Dermis microvascular lymphatic vessel endothelial cell (primary cell): ENCODE results near the gene RANBP17. TPM values are rescaled to one million over a fixed set of nuclear protein-coding genes. Genes with fewer than 3 reads are reported as not detected.
"Not testable (repeated sequence)": the region's sequence is repeated elsewhere in the genome, so short reads cannot be mapped to it uniquely, and the experiment has no call there.

ENCODE experiments used
- DNase-seq, 2 donors: peaks; one replicate each; pipeline versions ENCODE4 v3.0.0 to v3.0.0-alpha.2; 2010; ENCODE audit warnings: low read depth in 2 of 2
- total RNA-seq: library from RNA; depleted of rRNA; stranded (reverse); fragments of >200 nt; gene quantifications from 2 replicates; pipeline ENCODE4 v1.2.1, GENCODE V29; 2014

Gene RANBP17
- total RNA-seq, 1 donor from 2014 or later: 4.5 TPM

DNA sequence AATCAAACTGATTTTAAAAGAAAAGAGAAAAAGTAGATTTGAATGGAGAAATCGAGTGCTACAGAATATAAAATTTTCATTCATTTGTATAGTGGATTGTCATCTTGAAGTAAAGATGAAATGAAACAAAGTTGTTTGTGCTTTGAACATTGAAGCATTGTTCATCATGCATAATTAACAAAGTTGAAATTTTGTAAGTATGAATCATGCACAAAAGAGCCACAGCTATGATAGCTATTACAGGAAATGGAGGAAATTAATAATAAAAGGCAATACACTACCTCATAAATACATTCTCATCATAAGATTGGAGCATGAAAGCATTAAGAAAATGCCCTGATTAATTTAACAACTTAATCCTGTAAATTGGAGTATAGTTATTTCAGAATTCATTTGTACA lies 293.8 kb downstream of the RANBP17 start:
- peak in 1 of 2 donors; percentile 35 for DNase-seq

DNA sequence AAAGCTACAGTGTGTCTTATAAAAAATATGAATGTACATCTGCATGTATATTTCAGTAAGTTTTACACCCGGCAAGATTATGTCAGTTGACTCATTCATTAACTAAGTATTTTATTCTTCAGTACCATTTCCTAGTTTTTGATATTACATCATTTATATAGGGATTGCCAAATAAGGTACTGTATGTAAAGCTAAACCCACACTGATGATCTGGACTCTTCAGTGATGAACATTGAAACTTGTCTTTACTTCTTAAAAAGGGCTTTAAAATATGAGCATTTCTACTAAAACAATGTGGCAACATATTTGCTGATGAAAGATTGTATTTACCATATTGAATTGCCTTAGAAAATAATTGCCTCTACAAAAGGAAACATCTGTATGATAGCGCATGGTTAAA lies 295.5 kb downstream of the RANBP17 start:
- DNase-seq: no peak

DNA sequence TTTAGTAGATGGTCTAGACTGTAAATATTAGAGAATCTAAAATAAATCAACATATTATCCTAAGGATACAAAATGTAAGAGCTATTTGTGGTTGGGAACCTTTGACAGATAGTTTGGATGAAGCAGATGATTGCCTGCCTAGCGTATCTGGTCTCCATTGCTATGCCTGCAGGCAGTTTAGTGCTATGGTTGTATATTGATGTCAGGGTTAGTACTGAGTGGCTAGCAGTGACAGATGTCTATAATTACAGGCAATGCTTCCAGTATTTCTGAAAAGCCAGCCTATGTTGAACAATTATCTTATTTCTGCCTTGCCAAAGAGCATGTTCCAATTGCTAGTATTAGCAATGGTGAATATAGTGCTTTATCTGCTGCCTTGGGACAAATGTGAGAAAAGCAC lies 296.0 kb downstream of the RANBP17 start:
- DNase-seq: no peak

DNA sequence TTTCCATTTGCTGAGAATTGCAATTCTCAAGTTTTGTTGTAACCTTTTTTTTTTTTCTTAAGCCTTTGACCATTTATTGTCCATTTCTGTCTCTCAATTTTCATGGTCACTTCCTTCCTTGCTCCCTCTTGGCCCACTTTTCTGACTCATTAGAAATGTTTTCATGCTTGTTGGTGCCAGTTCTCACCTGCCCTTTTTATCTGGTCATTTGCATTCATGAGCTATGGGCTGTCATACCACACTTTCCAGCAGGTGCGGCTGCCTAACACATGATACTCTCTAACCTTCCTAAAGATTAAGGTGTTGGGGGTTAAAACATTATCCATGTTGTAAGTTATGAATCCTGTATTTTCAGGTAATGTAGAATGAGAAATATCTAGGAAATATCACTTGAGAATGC lies 296.8 kb downstream of the RANBP17 start:
- no peak for DNase-seq

DNA sequence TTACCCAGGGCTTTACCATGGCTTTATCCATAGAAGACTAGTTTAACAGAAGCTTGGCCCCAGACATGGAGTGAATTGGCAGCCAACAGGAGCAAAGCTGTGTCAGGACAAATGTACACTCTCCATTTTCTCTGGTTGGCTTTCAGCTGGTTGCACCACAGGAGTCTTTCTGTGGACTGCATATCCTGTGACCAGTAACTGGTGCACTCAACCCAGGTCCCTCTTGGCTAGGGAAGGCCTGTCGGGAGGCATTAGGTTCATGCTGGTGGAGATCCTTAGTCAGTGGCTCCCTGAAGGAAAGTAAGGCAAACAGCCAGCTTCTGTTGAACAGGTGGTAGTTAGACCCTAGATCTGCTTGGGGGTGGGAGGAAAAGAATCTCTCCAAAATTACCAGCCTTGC lies 300.3 kb downstream of the RANBP17 start:
- no peak for DNase-seq

DNA sequence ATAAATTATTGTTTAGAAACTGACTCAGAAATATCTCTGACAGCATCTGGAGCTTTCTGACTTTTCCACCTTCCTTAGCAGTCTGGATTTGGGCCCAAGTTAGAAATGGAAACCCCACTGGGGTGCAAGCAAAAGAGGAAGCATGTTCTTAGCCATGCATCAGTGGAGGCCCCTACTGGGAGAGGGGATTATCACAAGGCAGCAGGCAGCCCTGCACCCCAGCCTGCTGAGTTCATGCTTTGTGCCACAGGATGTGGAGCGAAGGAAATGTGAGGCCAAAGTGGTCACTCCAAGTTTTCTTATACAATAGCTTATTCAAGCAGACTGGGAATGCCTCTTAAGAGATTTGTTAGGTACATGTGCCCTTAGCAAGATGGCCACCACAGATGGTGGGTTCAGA lies 300.8 kb downstream of the RANBP17 start:
- peak in 1 of 2 donors; percentile 80 for DNase-seq

DNA sequence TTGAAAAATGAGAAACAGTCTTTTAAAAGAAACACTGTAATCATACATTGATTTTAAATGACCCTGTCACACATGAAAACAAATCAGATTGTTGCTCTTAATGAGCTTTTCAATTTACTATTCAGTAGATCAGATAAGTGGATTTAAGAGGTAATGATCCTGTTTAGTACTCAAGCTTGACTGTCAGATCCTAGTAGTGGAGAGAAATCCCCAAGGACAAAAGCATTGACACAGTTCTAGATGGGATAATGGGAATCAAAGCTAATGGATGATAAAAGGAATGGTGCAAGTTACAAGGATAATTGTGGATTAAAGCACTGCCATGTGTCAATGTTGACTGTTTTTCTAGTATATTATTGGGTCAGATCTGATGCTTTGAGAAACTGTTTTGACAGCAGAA lies 304.9 kb downstream of the RANBP17 start:
- DNase-seq: no peak

DNA sequence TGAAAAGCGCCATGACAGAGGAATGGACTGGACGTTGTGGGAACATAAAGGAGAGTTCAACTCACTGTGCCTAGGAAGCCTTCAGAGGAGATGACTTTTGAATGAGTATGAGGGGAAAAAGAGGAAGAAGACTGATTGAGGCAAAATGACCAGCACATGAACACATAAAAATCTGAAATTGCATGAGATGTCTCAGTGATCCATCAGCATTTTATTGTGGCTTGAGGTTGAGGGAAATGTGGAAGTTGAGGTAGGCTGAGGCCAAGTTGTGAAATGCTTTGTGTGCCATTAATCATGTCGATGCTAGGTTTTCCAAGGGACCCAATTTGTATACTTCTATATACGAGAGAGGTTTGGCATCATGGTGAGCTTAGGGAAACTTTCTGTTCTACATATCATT lies 306.4 kb downstream of the RANBP17 start:
- no peak for DNase-seq

DNA sequence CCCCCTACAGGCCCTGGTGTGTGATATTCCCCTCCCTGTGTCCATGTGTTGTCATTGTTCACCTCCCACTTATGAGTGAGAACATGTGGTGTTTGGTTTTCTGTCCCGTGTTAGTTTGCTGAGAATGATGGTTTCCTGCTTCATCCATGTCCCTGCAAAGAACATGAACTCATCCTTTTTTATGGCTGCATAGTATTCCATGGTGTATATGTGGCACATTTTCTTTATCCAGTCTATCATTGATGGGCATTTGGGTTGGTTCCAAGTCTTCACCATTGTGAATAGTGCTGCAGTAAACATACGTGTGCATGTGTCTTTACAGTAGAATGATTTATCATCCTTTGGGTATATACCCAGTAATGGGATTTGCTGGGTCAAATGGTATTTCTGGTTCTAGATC lies 313.1 kb downstream of the RANBP17 start:
- not testable (repeated sequence) for DNase-seq

DNA sequence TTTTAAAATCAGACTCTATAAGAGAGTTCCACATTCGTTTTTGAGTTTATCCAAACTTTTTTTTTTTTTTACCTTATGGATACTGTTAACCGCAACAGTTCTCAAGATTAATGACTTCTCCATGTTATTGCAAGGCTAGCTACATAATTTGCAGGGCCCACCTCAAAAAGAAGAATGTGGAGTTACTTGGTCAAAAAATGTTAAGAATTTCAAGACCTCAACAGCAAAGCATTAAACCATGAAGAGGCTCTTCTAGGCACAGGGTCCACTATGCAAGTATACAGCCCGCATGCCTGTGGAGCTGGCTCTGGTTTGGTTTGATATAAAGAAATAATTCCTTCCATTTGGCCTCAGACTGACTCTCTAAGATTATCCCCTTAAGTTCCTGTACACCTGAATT lies 313.9 kb downstream of the RANBP17 start:
- no peak for DNase-seq

DNA sequence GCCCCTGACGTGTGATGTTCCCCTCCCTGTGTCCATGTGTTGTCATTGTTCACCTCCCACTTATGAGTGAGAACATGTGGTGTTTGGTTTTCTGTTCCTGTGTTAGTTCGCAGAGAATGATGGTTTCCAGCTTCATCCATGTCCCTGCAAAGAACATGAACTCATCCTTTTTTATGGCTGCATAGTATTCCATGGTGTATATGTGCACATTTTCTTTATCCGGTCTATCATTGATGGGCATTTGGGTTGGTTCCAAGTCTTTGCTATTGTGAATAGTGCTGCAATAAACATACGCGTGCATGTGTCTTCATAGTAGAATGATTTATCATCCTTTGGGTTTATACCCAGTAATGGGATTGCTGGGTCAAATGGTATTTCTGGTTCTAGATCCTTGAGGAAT lies 316.4 kb downstream of the RANBP17 start:
- not testable (repeated sequence) for DNase-seq

DNA sequence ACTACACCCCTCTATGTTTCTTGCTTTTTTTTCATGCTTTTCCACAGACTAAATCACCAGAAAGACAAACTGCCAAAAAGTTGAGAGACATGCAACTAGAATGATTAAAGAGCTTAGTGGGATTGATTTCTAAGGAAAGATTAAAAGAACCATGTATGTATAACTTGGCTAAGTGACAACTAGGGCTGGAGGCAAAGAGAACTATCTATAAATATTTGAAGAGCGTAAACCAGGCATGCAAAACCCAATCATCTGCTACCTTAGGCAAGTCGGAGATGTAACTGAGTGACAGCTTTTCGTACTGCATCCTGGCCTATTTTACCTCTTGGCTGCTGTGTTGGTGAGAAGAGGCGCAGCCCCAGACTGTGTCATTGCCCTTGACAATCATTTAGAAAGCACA lies 326.2 kb downstream of the RANBP17 start:
- no peak for DNase-seq

DNA sequence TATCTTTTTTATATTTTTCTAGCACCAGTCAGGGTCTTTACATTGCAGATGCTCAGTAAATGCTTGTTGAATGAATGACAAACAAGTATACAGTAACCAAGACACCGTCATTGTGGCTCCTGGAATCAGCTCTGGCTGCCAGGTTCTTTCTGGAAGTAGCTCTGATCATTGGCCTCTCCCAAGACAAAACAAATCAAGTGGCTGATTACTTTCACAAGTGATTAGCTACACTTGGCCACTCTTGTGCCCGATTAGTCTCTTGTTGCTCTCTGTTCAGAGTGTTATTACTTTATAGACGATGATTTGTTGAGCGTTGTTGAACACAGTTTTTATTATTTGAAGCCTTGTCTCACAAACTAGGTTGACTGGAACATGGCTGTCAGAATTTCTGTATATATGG lies 327.6 kb downstream of the RANBP17 start:
- DNase-seq: no peak

DNA sequence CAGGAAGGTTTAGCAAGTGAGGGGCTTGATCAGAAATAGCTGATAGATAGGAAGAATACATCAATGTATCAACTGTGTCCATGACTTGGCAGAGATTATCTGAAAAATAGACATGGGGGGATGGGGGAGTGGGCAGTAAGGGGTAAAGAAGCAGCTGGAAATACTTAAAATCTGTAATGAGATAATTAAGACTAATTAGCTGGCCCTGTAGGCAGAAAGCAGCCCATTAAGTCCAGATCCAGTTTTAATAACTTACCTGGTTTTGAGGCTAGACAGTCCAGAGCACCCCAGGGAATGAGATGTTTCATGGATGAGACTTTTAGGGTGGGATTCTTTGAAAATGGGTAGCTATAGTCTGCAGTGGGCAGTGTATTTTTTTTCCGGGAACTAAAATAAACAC lies 330.3 kb downstream of the RANBP17 start:
- DNase-seq: no peak

DNA sequence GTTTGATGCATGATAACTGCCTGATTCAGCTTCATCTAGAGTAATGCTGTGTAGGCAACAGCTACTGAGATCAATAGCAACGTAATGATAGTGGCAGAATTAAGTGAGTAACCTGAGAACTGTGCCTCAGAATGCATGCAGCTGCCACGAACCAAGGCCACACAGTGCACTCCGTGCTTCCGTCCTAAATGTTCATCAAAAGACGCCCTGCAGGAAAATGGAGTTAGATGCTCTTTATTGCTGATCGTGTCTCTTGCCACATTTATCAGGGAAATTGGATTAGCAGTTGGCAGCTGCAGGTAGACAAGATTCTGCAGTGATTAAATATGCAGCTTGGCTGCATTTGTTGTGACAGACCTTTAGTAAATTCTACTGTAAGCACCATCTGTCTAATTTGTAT lies 339.5 kb downstream of the RANBP17 start:
- no peak for DNase-seq

DNA sequence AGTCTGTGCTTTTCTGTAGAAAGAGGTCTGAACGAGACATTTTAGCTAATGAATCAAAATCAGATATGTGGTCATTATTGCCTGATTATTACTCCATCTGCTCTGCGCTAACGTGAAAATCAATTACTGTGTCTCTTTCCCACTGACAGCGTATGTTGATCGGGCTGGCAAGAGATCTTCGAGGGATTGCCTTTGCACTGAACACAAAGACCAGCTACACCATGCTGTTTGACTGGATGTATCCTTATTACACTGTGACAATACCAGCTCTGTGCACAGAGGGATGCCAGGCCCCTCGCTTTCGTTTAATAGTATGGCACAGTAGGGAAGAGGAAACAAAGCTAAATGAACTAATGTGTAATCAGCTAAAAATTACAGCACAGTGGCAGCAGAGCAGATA lies 343.6 kb downstream of the RANBP17 start:
- no peak for DNase-seq

DNA sequence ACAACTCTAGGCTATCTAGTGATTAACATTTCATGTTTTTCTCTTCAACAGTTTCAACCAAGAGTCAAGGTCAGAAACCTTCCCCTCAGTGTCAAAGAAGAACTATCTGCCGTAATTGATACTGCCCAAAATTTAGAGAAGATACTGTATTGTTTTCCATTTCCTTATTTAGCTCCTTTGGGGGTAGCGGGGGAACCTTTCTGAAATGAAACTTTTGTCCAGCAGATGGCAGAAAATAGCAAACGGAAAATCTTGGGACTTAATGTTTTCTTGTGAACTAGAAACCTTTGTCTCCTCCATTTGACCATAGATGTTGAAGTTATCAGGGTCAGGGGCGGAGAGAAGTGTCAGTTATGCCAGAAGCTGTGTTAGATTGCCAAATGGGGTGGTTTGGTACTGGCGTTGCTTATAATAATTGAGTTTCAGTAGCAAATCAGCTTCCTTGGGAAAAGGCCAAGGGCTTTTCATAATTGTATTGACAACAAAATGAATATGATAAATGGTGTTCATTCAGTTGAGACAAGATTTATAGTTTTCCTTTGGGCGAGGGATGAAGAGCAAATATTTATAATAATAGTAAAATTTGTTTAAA lies 345.5 kb downstream of the RANBP17 start:
- DNase-seq: peak in 1 of 2 donors; percentile 48

DNA sequence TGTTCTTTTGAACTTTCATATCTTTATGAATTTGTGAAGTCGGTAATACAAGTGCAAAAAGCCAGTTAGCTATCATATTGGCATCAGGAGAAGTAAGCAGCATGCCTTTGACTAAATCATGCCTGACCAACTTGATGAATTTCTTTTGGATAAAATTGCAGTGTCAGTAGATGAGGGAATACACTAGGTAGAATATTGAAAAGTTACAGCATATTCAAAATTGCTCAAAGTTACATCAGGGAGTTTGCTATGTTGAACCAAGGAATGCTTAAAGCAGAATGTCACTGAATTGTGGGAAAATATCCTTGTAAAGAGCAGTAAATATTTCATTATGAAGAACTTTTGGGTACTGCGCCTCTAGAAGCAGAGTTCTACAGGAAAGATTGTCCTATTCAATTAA lies 360.1 kb downstream of the RANBP17 start:
- DNase-seq: no peak

DNA sequence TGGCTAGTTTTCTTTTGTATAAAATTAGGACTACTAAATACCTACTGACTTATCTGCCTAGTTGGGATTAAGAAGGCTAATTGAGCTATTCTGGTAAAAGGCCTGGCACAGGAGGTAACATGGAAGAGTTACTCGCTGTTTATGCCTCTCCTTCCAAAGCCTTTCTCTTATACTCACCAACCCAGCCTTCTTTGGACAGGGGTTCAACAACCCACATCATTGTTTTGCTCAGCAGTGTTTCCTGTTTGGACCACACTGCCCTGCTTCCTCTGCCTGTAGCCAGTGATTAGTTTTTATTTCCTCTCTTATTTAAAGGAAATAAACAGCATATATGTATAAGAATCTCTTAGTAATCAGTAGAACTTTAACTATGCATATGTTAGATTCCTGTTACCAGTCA lies 362.1 kb downstream of the RANBP17 start:
- peak in 1 of 2 donors; percentile 62 for DNase-seq

DNA sequence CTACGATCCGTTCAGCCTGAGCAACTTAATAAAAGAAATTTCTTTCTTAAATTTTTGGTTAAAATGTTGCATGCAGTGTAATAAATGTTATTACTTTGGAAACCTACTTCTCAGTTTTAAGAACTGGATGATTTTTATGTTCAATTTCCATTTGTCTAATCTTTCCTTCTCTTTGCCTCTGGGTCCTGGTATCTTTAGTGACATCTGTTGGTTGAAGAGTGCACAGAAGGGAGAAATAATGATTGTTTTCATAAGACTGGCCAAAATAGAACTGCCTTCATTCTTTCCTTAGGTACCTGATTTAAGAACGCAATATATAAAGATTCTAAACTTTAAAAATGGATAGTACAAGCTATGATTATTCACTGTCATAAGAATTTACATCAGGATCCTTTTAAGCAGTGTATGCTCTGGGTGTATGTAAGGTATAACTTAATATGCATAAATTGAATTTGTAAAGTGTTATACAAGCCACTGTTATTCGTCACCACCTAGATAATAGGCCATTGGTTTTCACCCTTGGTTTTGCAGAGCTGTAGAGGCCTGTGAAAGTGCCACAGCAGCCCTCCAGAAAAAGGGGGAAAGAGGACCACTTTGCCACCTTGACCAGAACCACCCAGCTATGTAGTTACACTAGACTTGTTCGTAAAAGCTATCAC lies 364.4 kb downstream of the RANBP17 start:
- peak in 1 of 2 donors; percentile 22 for DNase-seq

DNA sequence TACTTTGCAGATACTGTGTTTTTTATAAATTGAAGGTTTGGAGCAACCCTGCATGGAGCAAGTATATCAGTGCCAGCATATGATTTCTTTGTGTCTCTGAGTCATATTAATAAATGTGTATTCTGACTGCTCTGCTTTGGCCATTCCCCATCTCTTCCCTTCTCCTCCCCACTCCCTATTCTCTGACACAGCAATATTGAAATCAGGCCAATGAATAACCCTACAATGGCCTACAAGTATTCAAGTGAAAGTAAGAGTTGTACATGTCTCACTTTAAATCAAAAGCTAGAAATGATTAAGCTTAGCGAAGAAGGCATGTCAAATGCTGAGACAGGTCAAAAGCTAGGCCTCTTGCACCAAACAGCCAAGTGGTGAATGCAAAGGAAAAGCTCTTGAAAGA lies 365.0 kb downstream of the RANBP17 start:
- no peak for DNase-seq

DNA sequence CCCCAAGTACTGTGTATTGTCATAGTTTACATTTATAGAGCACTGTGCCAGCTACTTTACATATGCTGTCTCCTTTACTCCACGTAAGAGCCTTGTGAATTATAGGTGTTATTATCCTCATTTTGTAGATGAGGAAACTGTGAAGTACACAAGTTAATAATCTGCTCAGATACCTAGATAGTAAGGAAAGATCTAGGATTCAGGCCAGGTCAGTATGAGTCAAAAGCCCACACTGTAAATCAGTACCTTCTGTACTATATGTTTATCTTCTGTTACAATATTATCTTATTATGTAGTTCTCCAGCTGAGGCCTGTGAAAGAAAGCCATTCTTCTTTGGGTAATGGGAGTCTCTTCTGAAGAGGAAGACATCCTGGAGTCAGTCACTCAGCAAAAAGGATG lies 374.8 kb downstream of the RANBP17 start:
- DNase-seq: no peak

DNA sequence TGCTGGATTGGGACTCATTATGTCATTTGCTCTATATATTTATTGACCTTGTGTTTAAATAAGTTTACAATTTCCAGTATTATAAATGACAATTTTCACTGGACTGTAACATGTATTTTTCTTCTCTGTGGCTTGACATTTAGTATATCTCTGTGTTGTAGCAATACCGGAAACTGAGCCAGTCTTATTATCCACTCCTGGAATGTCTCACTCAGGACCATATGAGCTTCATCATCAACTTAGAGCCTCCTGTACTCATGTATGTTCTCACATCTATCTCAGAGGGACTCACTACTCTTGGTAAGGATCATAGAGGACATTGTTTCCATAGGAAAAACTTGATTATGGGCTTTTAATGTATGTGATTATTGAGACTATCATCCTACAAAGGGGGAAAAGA lies 380.7 kb downstream of the RANBP17 start:
- no peak for DNase-seq

DNA sequence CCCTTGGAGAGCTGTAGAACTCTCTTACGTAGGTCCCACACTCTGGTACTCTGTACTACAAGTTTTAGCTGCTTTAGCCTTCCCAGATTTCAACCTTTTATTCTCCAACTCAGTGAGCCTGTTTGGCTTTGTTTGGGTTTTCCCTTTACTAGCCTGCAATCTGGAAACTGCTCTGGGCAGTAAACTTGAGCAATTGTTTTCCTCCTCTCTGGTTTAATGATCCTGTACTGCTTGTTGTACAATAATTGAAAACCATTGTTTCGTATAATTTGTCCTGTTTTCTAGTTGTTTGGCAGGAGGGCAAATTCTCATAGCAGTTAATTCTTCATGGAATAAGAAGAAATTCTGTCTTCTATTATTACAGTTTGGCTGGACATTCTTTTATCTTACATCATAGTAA lies 384.4 kb downstream of the RANBP17 start:
- no peak for DNase-seq
